Right cardiac atrium (tissue), 5 donors: ENCODE results near the gene ABCA3. TPM values are rescaled to one million over a fixed set of nuclear protein-coding genes. Genes with fewer than 3 reads are reported as not detected.
A peak's percentile ranks its signal among the peaks of the same experiment; 100 is the strongest.
"Not testable (repeated sequence)": the region's sequence is repeated elsewhere in the genome, so short reads cannot be mapped to it uniquely, and the experiment has no call there.

ENCODE experiments used
- ATAC-seq, 2 donors: fragments of 200-7000 bp; cut with Tn5 transposase; one replicate each; pipeline versions ENCODE4 v1.8.0 to v1.9.1; 2020; ENCODE audit warnings: moderate library complexity in 2 of 2, mild to moderate bottlenecking in 1 of 2
- DNase-seq, 3 donors: peaks; one replicate each; pipeline ENCODE4 v3.0.0-alpha.2; 2020
- H3K27ac ChIP-seq: one replicate; pipeline ENCODE4 v1.5.1; 2013; ENCODE audit warnings: mild to moderate bottlenecking, low read length, control low read depth, moderate library complexity
- H3K27me3 ChIP-seq: one replicate; pipeline ENCODE4 v1.6.1; 2013; ENCODE audit not compliant: control insufficient read depth, insufficient read depth
- H3K4me1 ChIP-seq: one replicate; pipeline ENCODE4 v1.6.1; 2013; ENCODE audit warnings: low read length; ENCODE audit not compliant: control insufficient read depth, insufficient read depth
- H3K4me3 ChIP-seq: one replicate; pipeline ENCODE4 v1.5.1; 2013; ENCODE audit warnings: low read length, control low read depth
- H3K9me3 ChIP-seq: one replicate; pipeline ENCODE4 v1.6.1; 2013; ENCODE audit warnings: low read length; ENCODE audit not compliant: control insufficient read depth
- WGBS: extraction: QIAGEN DNeasy Blood & Tissue Kit; methylation state at CpG from one replicate; pipeline ENCODE4 v1.1.7; 2013; 5-methylcytosine and 5-hydroxymethylcytosine counted together
- intact Hi-C, 4 donors: fragments of 100-400 bp; cut with DNase I; formaldehyde crosslinking; loops; one replicate each; pipeline versions ENCODE4 v1.11.0 to v1.14.0; 2022 to 2023
- polyA plus RNA-seq: library from polyadenylated mRNA; stranded (reverse); fragments of 200-250 nt; gene quantifications from one replicate; pipeline ENCODE4 v1.2.3, GENCODE V29; 2013
- total RNA-seq, 4 donors: library from RNA; stranded (reverse); fragmentation: NEBNext Ultra II Directional; extraction: Animal tissue kit (Norgen Biotek cat#: 25700); gene quantifications; one replicate each; pipeline ENCODE4 v1.2.1, GENCODE V29; 2021
- donor health status: healthy with polysubstance abuse.
- donor health status: DM: no; HTN: yes; CAD: no.
- donor health status: DM: no; HTN: no; CAD: no.
- donor health status: DM: no; HTN: yes; CAD: no; lungs with severe emphysema.
- donor health status: DM: yes; HTN: yes; CAD: no.

The ABCA3 gene
- total and polyA plus RNA-seq, 5 donors = 6.9 to 11.3 (median 8.1) TPM

DNA sequence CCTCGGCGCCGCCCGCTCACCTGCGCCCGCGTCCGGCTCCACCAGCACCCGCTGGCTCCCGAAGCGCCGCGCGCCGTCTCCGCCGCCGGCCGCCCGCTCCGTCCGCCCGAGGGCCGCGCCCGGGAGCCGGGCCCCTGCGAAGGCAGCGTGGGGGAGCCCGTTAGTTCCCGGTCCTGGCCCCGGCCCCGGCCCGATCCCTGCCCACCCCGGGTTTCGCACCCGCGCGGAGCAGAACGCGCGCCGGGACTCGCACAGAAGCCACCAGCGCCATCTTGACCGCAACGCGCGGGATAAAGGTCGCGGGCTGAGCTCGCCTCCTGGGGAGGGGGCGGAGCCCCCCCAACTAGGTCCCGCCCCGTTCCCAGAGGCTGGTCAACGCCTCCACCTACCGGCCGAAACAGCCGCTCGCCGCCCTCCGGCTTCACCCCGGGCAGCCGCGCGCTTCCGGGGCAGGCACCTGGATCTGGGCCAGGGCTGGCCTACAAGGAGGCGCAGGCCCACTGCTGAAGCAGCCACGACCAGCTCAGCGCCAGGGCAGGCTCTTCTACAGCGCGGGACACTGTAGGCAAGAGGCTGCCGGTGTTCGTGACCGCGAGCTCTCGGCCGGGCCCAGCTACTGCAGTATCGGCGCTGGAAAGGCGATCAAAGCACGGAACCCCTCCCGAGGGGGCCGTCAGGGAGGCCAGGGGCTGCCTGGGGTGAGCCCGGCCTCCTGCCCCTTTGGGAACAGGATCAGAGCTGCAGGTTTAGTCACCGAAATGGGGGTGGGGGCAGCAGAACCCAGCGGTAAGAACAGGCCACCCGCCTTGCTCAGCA is 89.0 kb downstream of the ABCA3 start, which contains the start of gene ECI1:
ECI1 (minus strand) TSS at position 292 of the 816 bp plus-strand sequence; CDS start at position 271, 21 bp downstream.
- ATAC-seq (peak; percentile 97 to 99), DNase-seq (peak; percentile 98 to 99 (median 99))
- Histone ChIP-seq H3K4me3 (peak within 1 kb of the TSS; percentile 92), H3K27me3 (no peaks in the 10 kb centered on the region), H3K27ac (peak within 1 kb of the TSS; percentile 89), H3K4me1 (peaks cover 3% of the 10 kb centered on the region), H3K9me3 (no peaks in the 10 kb centered on the region)
- WGBS = 1% methylated on average over 88 of the region's 88 CpGs
- intact Hi-C loops = no loop called here

DNA sequence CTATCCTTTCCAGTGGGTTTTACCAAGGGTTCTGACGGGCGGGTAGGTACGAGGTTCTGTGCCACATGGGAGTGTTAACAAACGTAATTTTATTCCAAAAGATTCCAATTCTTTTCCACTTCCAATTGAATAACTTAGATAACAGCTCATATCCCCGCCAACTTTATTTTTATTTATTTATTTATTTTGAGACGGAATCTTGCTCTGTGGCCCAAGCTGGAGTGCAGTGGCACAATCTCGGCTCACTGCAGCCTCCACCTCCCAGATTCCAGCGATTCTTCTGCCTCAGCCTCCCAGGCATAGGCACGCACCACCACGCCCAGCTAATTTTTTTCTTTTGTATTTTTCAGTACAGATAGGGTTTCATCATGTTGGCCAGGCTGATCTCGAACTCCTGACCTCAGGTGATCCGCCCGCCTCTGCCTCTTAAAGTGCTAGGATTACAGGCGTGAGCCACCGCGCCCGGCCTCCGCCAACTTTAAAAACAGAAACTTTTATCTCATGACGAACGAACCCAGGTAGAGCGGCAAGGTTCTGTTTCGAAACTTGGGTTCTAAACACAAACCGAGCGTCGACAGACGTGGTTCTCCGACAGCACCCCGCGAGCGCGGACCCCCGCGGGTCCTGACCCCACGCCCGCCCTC is 89.8 kb downstream of the ABCA3 start:
- ATAC-seq = no peak
- peaks cover 3% of the 10 kb centered on the region for H3K4me1 ChIP-seq
- intact Hi-C loops = no loop called here

DNA sequence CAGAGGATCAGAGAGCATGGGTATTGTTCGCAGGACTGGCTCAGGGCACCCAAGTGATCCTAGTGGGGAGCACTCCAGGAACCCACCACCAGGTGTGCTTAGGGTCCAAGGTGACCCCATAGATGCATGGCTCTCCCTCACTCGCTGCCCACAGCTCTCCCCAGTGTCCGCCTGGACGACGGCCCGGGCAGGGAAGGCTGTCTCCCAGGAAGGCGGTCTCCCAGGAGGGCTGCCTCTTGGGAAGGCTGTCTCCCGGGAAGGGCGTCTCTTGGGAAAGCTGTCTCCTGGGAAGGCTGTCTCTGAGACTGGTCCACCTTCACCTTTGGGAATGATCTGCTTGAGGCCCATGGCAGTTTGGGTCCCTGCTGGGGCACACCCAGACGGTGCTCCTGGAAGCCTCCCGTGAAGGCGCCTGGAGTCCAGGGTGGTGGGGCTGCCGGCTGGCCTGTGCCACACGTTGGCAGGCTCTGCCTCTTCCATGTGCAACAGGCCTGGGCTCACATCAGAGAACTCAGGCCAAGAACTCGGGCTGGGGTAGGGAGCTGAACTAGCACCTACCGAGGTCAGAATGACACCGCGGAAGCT is 94.1 kb downstream of the ABCA3 start:
- peaks cover 3% of the 10 kb centered on the region for H3K4me1 ChIP-seq
- no peaks in the 10 kb centered on the region for H3K9me3 ChIP-seq
- ATAC-seq = no peak
- H3K27me3 ChIP-seq = no peaks in the 10 kb centered on the region
- intact Hi-C loops = no loop called here
- 87% methylated on average over 18 of the region's 18 CpGs for whole genome bisulfite sequencing
- no peak overlapping the region for H3K4me3 ChIP-seq
- no peak overlapping the region for H3K27ac ChIP-seq
- peak in 2 of 3 donors; percentile 4 to 49 for DNase-seq

More for the DNA sequence above, 89.8 kb downstream of the ABCA3 start:
- H3K9me3 ChIP-seq = no peaks in the 10 kb centered on the region
- H3K4me3 ChIP-seq = peak overlapping the region; percentile 92
- no peaks in the 10 kb centered on the region for H3K27me3 ChIP-seq
- 3% methylated on average over 35 of the region's 35 CpGs for WGBS
- peak in 1 of 3 donors; percentile 61 for DNase-seq
- peak overlapping the region; percentile 89 for H3K27ac ChIP-seq

DNA sequence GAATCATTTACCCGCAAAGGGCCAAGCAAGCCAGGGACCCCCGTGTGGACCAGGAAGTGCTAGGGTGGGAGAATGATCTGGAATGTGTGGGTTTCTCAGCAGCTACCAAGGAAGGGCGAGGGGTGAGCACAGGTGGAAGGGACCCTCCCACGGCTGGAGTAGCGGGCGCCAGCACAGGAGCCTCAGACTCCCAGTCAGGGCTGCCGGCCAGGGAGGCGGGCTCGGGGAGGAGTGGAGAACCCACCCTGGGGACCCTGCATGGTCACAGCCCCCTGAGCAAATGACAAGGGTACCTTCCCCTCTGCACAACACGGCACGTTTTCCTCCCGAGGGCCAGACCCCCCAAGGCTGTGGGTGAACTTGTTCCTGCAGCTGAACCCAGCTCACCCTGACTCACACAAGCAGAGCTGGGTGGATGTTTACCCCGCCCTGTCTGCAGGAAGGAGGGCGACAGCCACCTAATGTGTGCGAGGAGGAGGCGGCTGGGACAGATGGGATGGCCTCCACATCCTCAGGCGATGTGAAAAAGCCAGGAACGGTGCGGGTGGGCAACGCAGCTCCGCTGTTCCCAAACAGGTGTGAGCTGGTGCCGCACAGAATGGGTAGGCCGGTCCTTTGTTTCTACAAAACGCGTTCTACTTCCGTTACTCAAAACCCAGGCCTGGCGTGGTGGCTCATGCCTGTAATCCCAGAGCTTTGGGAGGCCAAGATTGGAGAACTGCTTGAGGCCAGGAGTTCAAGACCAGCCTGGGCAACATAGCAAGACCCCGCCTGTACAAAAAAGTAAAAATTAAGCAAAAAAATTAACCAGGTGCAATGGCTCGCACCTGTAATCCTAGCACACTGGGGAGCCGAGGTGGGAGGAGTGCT is 95.4 kb downstream of the ABCA3 start:
- WGBS = 94% methylated on average over 30 of the region's 30 CpGs
- intact Hi-C loops = no loop called here
- H3K4me1 ChIP-seq = no peaks in the 10 kb centered on the region
- H3K4me3 ChIP-seq = no peak overlapping the region
- H3K9me3 ChIP-seq = no peaks in the 10 kb centered on the region
- H3K27me3 ChIP-seq = no peaks in the 10 kb centered on the region
- DNase-seq = peak; percentile 7 to 52 (median 28)
- ATAC-seq = no peak
- H3K27ac ChIP-seq = no peak overlapping the region

DNA sequence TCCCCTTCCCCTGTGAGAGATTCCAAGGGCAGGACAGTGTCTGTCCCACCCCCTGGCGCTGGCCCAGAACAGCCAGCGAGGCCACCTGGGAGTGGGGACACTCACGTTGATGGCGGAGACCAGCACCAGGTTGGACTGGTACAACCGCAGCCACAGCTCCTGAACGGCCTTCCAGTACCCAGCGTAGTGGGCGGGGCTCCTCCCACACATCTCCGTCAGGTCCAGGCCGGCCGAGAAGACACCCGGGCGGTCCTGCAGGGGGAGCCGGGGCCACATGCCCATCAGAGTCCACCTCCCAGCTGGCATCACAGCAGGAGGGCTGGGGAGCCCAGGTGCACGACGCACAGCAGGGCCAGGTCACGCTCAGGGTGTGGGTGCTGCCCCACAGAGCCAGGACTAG is 96.2 kb downstream of the ABCA3 start:
- ATAC-seq = peak; percentile 4 to 6
- intact Hi-C loops = no loop called here
- Histone ChIP-seq H3K4me1 (no peaks in the 10 kb centered on the region), H3K27ac (no peak overlapping the region), H3K4me3 (no peak overlapping the region), H3K27me3 (no peaks in the 10 kb centered on the region), H3K9me3 (no peaks in the 10 kb centered on the region)
- DNase-seq = peak; percentile 11 to 61 (median 61)
- WGBS = 74% methylated on average over 17 of the region's 17 CpGs

DNA sequence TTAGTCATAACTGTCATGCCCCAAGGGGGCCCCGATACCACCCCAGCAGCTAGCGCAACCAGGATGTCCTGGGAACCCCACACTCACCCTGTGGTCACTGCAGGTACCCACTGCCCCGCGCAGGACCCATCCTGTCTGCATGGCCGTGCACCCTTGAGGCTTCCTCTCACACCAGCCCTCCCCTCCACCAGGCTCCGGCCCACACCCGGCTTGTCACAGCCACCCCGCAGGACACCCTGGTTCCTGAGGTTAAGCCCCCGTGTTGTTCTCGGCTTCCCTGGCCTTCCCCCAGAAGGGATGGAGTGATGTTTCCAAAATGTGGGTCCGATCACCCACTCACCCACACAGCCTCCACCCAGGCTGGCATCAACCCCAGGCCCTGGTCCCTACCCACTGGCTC is 96.7 kb downstream of the ABCA3 start:
- no peaks in the 10 kb centered on the region for H3K4me1 ChIP-seq
- 96% methylated on average over 11 of the region's 11 CpGs for WGBS
- H3K27ac ChIP-seq = no peak overlapping the region
- intact Hi-C loops = no loop called here
- no peak overlapping the region for H3K4me3 ChIP-seq
- no peaks in the 10 kb centered on the region for H3K9me3 ChIP-seq
- ATAC-seq (peak; percentile 4 to 7), DNase-seq (peak; percentile 13 to 42 (median 17))
- H3K27me3 ChIP-seq = no peaks in the 10 kb centered on the region

DNA sequence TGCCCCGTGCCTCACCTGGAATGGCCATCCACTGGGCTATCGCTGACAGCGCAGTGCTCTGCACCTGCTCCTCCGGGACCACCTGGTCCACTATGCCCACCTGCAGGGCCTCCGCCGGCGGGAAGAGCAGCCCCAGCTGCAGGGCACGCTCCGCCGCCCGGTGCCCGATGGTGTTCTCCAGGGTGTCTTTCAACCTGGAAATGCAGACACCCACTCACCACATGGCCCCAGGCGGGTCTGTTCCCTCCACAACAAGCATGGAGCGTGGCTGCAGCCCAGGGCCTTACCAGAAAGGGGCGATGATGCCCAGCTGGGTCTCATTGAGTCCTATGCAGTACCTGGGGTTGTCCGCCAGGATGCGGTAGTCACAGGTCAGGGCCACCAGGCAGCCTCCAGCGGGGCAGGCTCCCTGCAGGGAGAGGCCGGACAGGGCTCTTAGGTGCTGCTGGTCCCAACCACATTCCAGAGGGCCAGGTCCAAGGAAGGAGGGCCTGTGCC is 97.4 kb downstream of the ABCA3 start:
- peak; percentile 11 to 42 (median 18) for DNase-seq
- H3K4me3 ChIP-seq = no peak overlapping the region
- H3K9me3 ChIP-seq = no peaks in the 10 kb centered on the region
- H3K27me3 ChIP-seq = no peaks in the 10 kb centered on the region
- H3K4me1 ChIP-seq = no peaks in the 10 kb centered on the region
- H3K27ac ChIP-seq = no peak overlapping the region
- intact Hi-C loops = no loop called here
- ATAC-seq = no peak
- WGBS = 93% methylated on average over 19 of the region's 19 CpGs

DNA sequence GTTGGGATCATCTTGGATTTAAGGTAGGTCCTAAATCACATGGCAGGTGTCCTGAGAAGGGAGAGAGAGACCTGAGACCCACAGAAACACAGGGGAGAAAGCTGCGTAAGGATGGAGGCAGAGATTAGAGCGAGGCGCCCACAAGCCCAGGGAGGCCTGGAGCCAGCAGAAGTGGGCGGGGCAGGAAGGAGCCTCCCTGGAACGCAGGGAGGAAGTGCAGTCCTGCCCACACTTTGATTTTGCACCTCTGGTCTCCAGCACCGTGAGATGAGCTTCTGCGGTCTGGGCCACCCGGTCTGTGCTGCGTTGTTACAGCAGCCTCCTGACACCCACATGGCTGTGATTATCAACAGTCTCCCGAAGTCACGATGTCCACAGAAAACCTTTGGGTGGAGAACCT is 97.9 kb downstream of the ABCA3 start:
- WGBS = 71% methylated on average over 11 of the region's 11 CpGs
- Histone ChIP-seq H3K9me3 (no peaks in the 10 kb centered on the region), H3K4me1 (no peaks in the 10 kb centered on the region), H3K27ac (no peak overlapping the region), H3K27me3 (no peaks in the 10 kb centered on the region), H3K4me3 (no peak overlapping the region)
- DNase-seq (peak in 1 of 3 donors; percentile 47), ATAC-seq (no peak)
- intact Hi-C loops = no loop called here

DNA sequence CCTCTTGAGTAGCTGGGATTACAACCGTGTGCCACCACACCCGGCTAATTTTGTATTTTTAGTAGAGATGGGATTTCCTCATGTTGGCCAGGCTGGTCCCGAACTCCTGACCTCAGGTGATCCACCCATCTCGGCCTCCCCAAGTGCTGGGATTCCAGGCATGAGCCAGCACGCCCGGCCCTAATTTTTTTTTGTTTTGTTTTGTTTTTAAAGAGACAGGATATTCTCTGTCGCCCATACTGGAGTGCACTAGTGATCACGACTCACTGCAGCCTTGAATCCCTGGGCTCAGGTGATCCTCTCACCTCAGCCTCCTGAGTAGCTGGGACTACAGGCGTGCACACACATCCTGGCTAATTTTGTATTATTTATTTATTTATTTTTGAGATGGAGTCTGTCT is 100.2 kb downstream of the ABCA3 start:
- H3K4me3 ChIP-seq, intact Hi-C loops: not testable (repeated sequence)
- WGBS = 67% methylated on average over 9 of the region's 9 CpGs

More for the DNA sequence above, 100.2 kb downstream of the ABCA3 start:
- DNase-seq, H3K27me3 ChIP-seq, H3K4me1 ChIP-seq, H3K9me3 ChIP-seq, H3K27ac ChIP-seq, ATAC-seq: not testable (repeated sequence)
